PFSK-1 (cell line): ENCODE data around the gene NRBF2.

Source experiments
- FOXP2 ChIP-seq: optimal IDR thresholded peaks from 2 replicates; pipeline ENCODE3; 2011; ENCODE audit warnings: borderline replicate concordance, control low read depth, inconsistent platforms; ENCODE audit not compliant: insufficient read depth; ENCODE audit errors: extremely low read length, extremely low read depth
- POLR2AphosphoS5 ChIP-seq: IDR thresholded peaks from 2 replicates; pipeline ENCODE4 v1.6.1; 2012; ENCODE audit warnings: low read depth, mild to moderate bottlenecking, control low read depth, low read length, moderate library complexity
- SIN3A ChIP-seq: IDR thresholded peaks from 2 replicates; pipeline ENCODE4 v1.6.1; 2012; ENCODE audit warnings: mild to moderate bottlenecking, low read length, moderate library complexity, borderline replicate concordance; ENCODE audit not compliant: insufficient read depth
- TAF1 ChIP-seq: IDR thresholded peaks from 2 replicates; pipeline ENCODE4 v1.6.1; 2012; ENCODE audit warnings: low read length, control low read depth, borderline replicate concordance; ENCODE audit not compliant: insufficient read depth
- TF ChIP-seq, protein P1 (sequence below), 2 experiments: IDR thresholded peaks; 2 replicates each; pipeline versions ENCODE4 v1.6.1 to v1.8.0; 2011 to 2012; ENCODE audit warnings: low read depth in 2 of 2, low read length in 2 of 2, control low read depth in 1 of 2, inconsistent platforms in 1 of 2, mild to moderate bottlenecking in 1 of 2, moderate library complexity in 1 of 2; ENCODE audit not compliant: insufficient read depth in 1 of 2

DNA sequence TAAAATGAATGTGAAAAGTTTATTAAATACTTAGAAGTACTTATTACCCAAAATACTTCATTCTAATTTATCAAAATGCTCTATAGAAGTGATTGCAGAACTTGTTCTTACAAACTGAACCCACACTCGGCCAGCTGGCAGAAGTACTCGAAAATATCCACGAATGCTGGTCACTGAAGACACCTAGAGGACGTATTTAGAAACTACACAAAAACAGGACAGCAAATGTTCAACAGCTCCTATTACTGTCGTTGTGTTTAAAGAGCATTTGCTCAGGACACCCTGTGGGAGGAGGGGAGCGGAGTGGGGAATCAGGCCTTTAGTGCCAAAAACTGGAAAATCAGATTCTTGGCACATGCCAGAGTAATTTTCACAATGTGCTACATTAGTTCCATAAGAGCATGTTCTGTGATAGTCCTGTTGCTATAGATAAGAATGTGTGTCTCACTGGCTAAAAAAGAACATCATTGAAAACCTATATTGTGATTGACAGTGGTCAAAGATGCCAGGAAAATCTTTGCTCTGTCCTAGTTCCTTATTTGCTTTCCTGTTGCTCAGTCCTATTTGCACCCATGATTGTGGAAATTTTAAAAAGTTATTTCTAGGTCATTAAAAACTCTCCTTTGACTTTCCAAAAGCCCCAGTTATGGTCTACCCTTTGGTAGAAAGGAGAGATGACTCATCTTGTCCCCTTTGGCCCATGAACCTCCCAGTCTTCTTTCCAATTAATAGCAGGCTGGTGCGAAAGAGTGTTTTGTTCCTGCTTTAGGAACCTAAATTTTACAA is 49.0 kb upstream of the NRBF2 start:
- TF ChIP-seq POLR2AphosphoS5: no peak
- no peak for TF ChIP-seq TAF1
- TF ChIP-seq, protein P1, sequence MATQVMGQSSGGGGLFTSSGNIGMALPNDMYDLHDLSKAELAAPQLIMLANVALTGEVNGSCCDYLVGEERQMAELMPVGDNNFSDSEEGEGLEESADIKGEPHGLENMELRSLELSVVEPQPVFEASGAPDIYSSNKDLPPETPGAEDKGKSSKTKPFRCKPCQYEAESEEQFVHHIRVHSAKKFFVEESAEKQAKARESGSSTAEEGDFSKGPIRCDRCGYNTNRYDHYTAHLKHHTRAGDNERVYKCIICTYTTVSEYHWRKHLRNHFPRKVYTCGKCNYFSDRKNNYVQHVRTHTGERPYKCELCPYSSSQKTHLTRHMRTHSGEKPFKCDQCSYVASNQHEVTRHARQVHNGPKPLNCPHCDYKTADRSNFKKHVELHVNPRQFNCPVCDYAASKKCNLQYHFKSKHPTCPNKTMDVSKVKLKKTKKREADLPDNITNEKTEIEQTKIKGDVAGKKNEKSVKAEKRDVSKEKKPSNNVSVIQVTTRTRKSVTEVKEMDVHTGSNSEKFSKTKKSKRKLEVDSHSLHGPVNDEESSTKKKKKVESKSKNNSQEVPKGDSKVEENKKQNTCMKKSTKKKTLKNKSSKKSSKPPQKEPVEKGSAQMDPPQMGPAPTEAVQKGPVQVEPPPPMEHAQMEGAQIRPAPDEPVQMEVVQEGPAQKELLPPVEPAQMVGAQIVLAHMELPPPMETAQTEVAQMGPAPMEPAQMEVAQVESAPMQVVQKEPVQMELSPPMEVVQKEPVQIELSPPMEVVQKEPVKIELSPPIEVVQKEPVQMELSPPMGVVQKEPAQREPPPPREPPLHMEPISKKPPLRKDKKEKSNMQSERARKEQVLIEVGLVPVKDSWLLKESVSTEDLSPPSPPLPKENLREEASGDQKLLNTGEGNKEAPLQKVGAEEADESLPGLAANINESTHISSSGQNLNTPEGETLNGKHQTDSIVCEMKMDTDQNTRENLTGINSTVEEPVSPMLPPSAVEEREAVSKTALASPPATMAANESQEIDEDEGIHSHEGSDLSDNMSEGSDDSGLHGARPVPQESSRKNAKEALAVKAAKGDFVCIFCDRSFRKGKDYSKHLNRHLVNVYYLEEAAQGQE (IDR thresholded peaks at IDR 0.05; ENCODE audit: insufficient read depth in 1 of 2, low read depth in 2 of 2, low read length in 2 of 2): no peak
- TF ChIP-seq SIN3A: no peak
- TF ChIP-seq FOXP2: no peak
